Lower leg skin (tissue), 3 donors: ENCODE measurements around the gene SCT.

Source experiments
- POLR2A ChIP-seq, 2 donors: fragments of 450-650 bp; IDR thresholded peaks; one replicate each; pipeline ENCODE4 v1.6.1; 2016 to 2017; ENCODE audit warnings: antibody characterized with exemption in 2 of 2, mild to moderate bottlenecking in 1 of 2, moderate library complexity in 1 of 2
- TF ChIP-seq, protein P1 (sequence below), 3 donors: fragments of 450-650 bp; IDR thresholded peaks; one replicate each; pipeline ENCODE4 v1.5.1; 2016; ENCODE audit warnings: antibody characterized with exemption in 3 of 3, mild to moderate bottlenecking in 3 of 3, moderate library complexity in 2 of 3

DNA sequence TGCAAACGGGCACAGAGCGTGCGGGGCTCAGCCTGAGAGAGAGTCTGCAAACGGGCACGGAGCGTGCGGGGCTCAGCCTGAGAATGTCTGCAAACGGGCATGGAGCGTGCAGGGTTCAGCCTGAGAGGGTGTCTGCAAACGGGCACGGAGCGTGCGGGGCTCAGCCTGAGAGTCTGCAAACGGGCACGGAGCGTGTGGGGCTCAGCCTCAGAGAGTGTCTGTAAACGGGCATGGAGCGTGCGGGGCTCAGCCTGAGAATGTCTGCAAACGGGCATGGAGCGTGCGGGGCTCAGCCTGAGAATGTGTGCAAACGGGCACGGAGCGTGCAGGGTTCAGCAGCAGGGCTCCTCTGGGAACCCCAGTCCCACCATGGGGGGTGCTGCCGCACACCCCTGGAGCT, 37.2 kb downstream of the SCT start:
- TF ChIP-seq, protein P1, sequence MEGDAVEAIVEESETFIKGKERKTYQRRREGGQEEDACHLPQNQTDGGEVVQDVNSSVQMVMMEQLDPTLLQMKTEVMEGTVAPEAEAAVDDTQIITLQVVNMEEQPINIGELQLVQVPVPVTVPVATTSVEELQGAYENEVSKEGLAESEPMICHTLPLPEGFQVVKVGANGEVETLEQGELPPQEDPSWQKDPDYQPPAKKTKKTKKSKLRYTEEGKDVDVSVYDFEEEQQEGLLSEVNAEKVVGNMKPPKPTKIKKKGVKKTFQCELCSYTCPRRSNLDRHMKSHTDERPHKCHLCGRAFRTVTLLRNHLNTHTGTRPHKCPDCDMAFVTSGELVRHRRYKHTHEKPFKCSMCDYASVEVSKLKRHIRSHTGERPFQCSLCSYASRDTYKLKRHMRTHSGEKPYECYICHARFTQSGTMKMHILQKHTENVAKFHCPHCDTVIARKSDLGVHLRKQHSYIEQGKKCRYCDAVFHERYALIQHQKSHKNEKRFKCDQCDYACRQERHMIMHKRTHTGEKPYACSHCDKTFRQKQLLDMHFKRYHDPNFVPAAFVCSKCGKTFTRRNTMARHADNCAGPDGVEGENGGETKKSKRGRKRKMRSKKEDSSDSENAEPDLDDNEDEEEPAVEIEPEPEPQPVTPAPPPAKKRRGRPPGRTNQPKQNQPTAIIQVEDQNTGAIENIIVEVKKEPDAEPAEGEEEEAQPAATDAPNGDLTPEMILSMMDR (IDR thresholded peaks at IDR 0.05) = no peak
- no peak for TF ChIP-seq POLR2A (IDR thresholded peaks at IDR 0.05)
